Left cardiac atrium (tissue), 4 donors: ENCODE results near the gene TIAM1. TPM values are rescaled to one million over a fixed set of nuclear protein-coding genes. Genes with fewer than 3 reads are reported as not detected.
"Not testable (repeated sequence)": the region's sequence is repeated elsewhere in the genome, so short reads cannot be mapped to it uniquely, and the experiment has no call there.

Source experiments
- ATAC-seq, 2 donors: fragments of 200-7000 bp; cut with Tn5 transposase; one replicate each; pipeline ENCODE4 v1.9.1; 2020; ENCODE audit warnings: mild to moderate bottlenecking in 2 of 2, moderate library complexity in 2 of 2
- DNase-seq: peaks from one replicate; pipeline ENCODE4 v3.0.0-alpha.2; 2020
- intact Hi-C, 2 donors: fragments of 100-400 bp; cut with DNase I; formaldehyde crosslinking; loops; one replicate each; pipeline versions ENCODE4 v1.14.1 to v1.15.1; 2022 to 2023
- total RNA-seq, 2 donors: library from RNA; stranded (reverse); fragmentation: NEBNext Ultra II Directional; extraction: Animal tissue kit (Norgen Biotek cat#: 25700); gene quantifications; one replicate each; pipeline ENCODE4 v1.2.1, GENCODE V29; 2021
- donor health status: DM: no; HTN: yes; CAD: no.
- donor health status: DM: no; HTN: yes; CAD: no; lungs with severe emphysema.
- donor health status: DM: yes; HTN: yes; CAD: no.
- donor health status: Dilated cardiomyopathy.

The TIAM1 gene
- total RNA-seq, 2 donors from 2014 or later = 5.0 to 6.7 TPM

DNA sequence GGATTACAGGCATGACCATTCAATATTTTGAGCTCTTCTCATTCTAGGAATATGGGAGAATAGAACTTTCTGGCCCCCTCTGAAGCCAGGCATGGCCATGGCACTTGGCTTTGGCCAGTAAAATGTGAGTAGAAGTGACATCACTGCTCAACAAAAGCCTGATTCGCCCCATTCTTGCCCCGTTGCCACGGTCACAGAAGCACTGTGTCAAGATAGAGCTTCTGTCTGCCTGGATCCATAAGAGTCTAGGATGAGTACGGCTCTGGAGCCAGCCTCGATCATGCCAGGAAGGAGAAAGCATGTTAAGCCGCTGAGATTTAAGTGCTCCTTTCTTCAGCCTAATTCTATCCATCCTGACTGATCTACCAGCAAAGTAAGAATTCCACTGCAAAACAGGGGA lies 113.1 kb downstream of the TIAM1 start:
- intact Hi-C loops = no loop called here
- ATAC-seq (no peak), DNase-seq (no peak)

DNA sequence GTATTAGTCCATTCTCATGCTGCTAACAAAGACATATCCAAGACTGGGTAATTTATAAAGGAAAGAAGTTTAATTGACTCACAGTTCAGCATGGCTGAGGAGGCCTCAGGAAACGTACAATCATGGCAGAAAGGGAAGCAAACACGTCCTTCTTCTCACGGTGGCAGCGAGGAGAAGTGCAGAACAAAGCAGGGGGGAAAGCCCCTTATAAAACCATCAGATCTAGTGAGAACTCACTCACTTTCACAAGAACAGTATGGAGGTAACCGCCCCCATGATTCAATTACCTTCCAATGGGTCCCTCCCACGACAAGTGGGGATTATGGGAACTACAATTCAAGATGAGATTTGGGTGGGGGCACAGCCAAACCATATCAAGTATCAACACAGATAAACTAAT lies 115.3 kb downstream of the TIAM1 start:
- intact Hi-C loops, DNase-seq, ATAC-seq: not testable (repeated sequence)

DNA sequence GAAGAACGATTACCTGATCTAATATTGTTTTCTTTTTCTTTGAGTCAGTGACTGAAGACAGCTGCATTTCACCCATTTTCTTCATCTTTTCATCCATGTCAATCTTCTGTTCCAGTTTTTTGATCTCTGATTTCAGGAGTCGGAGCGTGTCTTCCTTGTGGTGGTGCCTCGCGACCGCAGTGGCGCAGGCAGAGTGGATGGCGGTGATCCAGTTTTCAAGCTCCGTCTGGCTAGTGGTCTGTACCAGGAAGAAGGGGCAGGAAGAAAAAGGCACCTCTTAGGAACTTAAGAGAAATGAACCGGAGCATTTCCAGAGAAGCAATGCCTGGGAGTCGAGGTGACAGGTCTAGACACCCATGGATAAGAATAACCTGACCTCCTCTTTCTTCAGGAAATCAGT lies 118.3 kb downstream of the TIAM1 start:
- ATAC-seq = no peak
- no peak for DNase-seq
- intact Hi-C loops = no loop called here

DNA sequence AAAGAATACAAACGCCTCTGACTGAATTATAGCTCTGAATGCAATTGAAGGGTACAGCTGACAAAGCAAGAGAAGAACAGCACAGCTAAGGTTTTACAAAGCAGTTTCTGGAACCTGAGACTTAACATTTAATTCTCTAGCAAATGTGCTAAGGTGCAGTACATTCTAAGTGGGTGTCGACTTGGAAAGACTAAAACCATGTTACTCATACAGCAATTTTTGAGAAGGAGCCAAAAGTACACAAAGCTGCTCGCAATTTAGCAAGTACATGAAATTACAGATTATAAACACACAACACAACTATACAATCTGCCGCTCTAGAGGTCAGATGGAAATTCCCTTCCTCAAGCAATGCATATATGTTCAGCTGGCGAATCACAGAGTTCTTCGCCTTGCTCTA lies 121.9 kb downstream of the TIAM1 start:
- peak in 1 of 2 donors; percentile 35 for ATAC-seq
- DNase-seq = no peak
- intact Hi-C loops = no loop called here

DNA sequence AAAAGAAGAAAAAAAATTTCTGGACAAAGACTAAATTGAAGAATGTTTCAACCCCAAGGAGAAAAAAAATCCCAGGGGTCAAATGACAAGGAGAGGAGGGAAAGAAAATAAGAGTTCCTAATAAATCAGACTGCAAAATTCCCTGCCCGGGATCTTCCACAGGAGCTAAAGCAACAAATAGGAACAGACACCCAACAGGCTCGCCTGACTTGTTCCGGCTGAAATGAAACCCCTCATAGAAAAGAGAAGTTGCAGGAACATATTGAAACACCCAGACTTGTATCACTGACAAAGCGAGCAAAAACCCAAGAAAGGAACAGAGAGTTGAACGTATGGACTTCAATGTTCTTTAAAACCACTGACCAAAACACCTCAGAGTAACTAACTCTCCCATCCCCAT lies 123.0 kb downstream of the TIAM1 start:
- intact Hi-C loops = no loop called here
- DNase-seq (no peak), ATAC-seq (no peak)

DNA sequence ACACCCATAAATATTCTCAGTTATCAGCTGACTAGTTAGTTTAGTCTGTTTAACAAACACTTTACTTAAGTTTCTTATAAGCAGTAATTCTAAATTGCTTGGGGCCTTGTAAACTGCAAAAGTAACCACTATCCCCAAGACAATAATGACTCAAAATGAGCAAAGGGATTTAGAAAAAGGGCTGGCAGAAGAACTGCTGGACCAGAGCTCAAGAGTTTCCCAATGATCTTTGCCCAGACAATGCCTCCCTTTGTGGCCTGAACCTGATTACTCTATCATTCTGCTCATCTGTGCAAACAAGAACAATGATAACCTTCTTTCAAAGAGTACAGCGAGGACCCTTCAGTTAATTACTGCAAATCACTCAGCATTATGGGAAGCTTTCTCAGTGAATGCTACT lies 123.5 kb downstream of the TIAM1 start:
- no peak for DNase-seq
- peak; percentile 52 to 55 for ATAC-seq
- intact Hi-C loops = no loop called here

DNA sequence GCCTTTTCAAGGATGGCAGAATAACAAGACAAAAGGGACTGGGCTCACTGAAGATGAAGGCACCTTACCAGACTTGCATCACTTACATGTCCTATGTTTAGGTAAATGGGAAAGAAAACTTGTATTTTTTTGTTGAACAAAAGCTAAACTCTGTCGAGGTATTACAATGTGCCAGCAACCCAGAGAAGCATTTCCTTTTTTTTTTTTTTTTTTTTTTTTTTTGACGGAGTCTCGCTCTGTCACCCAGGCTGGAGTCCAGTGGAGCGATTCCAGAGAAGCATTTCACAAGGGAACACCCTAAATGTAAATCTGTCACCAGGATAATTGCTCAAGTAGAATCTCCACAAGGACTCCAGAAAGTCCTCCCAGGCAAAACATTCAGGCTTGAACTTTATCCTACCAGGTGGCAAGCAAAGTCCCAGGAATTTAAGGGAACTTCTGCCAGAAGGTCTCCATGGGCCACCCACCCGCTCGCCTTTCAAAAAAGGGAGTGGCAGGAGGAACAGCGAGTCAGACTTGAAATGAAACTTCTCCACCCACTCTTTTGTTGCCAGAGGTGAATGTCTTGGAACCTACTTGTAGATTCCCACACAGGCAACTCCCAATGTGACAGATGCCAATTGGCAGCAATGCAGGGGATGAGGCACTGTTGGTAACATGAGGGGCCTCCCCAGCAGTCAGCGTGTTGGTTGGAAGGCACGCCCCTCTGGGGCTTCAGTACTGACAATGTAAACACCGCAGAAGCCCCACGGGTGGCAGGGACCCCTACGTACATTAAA lies 125.0 kb downstream of the TIAM1 start:
- ATAC-seq (peak; percentile 49 to 79), DNase-seq (peak; percentile 63)
- intact Hi-C loops = no loop called here

DNA sequence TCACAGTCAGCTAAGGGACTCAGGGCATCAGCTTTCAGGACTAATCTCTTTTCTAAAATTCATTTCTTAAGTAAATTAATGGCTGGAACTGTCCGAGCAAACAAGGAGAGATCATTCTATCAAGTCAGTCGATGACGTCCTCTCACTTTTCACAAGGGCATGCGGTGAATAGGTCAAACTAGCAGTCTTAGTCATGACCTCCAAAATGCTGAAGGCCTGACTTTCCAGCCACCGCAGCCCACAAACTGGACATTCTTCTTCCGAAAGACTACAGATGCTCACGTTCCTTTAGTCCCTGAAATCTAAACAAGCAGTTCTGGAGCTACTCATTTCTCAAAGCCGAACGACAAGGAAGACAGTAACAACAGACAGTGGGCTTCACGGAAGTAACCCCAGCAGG lies 127.9 kb downstream of the TIAM1 start:
- DNase-seq (no peak), ATAC-seq (no peak)
- intact Hi-C loops = no loop called here

DNA sequence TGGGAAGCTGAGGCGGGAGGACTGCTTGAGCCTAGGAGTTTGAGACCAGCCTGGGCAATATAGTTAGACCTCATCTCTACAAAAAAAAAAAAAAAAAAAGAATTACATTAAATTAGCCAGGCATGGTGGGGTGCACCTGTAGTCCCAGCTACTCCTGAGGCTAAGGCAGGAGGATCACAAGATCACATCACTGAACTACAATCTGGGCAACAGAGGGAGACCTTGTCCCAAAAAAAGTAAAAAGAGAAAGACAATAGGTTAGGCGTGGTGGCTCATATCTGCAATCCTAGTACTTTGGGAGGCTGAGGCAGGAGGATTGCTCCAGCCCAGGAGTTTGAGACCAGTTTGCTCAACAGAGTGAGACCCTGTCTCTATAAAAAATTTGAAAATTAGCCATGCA lies 130.3 kb downstream of the TIAM1 start:
- ATAC-seq (no peak), DNase-seq (no peak)
- intact Hi-C loops = no loop called here

DNA sequence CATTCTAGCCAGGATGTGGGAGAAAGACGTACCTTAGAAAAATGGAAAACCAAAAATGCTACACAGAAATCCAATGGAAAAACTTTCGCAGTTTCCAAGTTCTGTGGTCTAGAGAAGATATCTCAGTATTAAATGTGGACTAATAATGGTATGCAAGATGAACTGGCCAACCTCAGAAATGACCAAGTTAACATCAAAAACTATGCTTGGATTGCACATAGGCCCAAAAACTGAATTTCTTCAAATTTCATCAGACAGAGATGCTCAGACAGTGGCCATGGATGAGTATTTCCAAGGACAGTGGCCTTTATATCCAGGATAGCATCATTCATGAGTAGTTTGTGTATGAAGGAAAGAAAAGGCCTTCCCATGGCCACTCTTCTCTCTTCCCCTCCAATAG lies 132.2 kb downstream of the TIAM1 start:
- intact Hi-C loops = no loop called here
- ATAC-seq = no peak

DNA sequence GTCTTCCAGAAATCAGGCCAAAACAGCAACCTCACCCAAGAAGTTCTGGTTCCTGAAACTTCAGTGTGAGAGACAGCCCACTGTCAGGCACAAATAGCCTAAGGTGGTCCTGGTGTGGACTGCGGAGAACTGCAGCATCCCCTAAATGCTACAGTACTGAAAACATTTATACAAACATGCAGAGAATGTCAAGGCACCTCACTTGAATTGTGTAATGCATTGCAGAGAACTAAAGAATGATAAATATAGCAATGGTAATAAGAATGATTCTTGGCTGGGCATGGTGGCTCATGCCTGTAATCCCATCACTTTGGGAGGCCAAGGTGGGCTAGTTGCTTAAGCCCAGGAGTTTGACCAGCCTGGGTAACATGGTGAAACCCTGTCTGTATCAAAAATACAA lies 138.6 kb downstream of the TIAM1 start:
- no peak for ATAC-seq
- intact Hi-C loops = no loop called here
- DNase-seq = no peak

More for the DNA sequence above, 132.2 kb downstream of the TIAM1 start:
- no peak for DNase-seq

DNA sequence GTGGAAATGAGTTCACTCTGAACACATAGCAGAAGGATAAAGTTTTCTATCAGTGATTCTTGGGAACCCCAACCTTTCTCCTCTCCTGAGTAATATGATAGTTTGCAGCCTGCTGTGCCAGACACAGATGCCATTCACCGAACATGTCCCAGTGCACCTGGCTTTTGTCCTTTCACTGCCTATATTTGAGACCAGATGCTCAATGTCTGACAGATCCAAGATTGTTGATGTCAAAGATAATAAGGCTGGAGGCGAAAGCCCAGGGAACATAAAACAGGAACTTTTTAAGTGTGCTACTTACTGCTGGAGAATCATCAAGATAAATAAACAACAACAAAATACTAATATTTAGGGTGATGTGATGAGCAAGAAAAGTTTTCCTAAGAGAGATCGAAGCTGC lies 139.3 kb downstream of the TIAM1 start:
- intact Hi-C loops = no loop called here
- no peak for ATAC-seq

DNA sequence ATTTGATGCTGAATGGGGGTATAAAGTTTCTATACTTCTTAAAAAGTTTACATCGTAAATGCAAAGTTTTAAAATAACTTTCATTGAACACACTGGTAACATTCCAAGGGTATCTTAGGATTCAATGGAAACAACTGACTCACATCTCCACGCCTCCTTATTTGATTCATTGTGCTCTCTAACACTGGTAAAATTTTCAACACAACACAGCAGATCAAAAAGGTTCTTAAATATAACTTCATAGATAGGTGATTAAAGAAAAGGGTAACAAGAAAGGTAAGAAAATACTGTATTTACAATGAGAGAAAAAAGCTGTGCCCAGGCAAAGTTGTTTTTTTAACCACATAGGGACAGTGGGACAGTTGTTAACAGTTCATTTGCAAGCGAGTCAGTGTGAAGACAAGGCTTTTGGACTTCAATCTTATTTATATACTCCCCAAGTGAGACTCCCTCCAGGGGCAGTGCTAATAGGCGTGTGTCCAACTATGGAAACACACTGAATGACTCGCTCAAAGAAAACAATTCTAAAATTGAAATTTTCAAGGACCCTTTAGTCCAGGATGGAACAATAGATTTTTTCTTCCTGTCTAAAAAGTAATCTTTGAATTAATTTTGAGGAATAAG lies 140.5 kb downstream of the TIAM1 start:
- DNase-seq (no peak), ATAC-seq (peak in 1 of 2 donors; percentile 15)
- intact Hi-C loops = no loop called here

More for the DNA sequence above, 139.3 kb downstream of the TIAM1 start:
- DNase-seq = no peak

DNA sequence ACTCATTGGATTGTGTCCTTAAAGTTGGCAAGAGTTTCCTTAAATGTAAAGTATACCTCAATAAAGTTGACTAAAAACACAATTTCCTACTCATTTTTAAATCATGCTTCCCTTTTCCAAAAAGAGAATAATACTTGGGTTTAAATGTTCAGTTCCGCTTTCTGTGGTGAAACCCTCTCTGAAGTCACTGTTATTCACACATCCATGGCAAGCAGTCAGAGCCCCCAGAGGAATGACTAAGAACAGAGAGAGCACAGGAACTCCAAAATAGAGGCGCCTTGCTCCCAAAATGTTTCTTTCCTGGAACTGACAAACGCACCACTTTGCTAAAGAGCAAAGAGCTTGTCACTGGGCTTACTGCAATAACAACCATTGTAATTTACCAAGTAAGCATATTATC lies 142.5 kb downstream of the TIAM1 start:
- DNase-seq (peak; percentile 52), ATAC-seq (peak; percentile 85 to 88)
- intact Hi-C loops = loop anchor here in 1 of 2 donors (1.0 kb wide), 1 partner anchor 403 kb away; no protein-coding TSS in a partner anchor

DNA sequence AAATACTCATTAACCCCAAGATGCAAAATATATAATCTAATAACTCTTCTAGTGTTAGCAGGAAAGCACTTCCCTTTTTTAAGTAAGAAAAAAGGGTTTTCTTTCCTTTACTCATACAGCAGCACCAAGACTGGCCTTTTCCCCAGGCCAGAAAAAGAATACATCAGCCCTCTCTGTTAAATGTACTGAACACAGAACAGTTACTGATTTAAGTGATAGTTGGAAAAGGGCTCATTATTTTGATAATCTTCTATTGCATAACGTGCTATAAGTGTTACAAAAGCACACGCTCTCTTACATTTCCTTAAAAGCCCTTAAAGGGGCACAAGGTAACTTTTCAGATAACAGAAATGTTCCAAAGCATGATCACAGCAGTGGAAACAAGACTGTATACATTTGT lies 142.9 kb downstream of the TIAM1 start:
- intact Hi-C loops = loop anchor here in 1 of 2 donors (1.0 kb wide), 1 partner anchor 403 kb away; no protein-coding TSS in a partner anchor
- no peak for DNase-seq
- ATAC-seq = peak in 1 of 2 donors; percentile 10

DNA sequence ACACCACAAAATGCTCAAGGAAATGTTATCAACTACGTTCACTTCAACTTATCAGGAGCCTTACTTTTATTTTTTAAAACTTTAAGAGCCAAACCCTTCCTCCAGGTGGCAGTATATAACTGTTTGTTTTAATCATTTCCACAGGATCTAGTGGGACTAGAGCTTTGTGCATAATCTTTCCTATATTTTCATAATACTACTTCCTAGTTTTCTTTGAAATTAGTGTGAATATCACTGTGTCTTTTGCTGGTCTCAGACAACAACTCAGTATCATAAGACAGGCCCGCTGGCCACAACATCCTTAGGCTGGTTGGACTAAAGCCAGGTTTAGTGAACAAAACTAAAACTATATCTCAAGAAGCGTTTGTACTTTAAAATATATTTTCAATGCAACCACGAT lies 145.5 kb downstream of the TIAM1 start:
- peak in 1 of 2 donors; percentile 48 for ATAC-seq
- intact Hi-C loops = loop anchor here (5.0 to 10.0 kb wide), 2 partner anchors 384 to 406 kb away; no protein-coding TSS in a partner anchor
- DNase-seq = no peak

DNA sequence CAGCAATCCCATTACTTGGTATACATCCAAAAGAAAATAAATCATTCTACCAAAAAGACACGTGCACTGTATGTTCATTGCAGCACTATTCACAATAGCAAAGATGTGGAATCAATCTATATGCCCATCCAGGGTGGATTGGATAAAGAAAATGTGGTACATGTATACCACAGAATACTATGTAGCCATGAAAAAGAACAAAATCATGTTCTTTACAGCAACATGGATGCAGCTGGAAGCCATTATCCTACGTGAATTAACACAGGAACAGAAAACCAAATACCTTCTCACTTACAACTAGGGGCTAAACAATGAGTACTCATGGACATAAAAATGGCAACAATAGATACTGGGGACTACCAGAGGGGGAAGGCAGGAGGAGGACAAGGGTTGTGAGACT lies 147.3 kb downstream of the TIAM1 start:
- DNase-seq = no peak
- intact Hi-C loops = loop anchor here (5.0 to 10.0 kb wide), 2 partner anchors 386 to 408 kb away; no protein-coding TSS in a partner anchor
- ATAC-seq = no peak

DNA sequence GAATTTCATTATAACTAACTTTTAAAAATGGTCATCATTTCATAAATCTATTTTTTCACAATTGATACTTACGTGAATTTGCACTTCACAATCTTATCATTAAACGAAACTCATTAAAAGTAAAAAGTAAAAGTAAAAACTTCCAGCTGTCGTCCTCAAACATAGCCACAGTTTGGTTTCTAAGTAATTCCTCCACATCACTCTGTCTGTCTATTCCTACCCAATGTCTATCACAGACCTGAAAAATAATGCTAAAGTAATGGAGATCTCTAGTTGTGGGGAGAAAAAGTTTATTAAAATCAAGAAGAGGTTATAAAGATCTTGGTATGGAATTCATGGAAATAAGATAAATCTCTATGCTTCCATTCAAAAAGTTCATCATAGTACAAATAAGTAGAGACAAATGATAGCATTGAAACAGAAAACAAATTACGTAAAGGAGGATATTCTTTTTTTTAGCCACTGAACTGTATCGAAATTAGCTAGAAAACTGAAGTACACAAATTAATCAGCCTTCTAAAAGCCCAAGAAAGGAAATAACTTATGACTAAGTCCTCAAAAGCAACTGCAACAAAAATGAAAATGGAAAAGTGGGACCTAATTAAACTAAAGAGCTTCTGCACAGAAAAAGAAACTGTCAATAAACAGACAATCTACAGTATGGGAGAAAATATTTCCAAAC lies 148.6 kb downstream of the TIAM1 start:
- intact Hi-C loops = loop anchor here (5.0 to 10.0 kb wide), 2 partner anchors 387 to 409 kb away; no protein-coding TSS in a partner anchor
- ATAC-seq = no peak

DNA sequence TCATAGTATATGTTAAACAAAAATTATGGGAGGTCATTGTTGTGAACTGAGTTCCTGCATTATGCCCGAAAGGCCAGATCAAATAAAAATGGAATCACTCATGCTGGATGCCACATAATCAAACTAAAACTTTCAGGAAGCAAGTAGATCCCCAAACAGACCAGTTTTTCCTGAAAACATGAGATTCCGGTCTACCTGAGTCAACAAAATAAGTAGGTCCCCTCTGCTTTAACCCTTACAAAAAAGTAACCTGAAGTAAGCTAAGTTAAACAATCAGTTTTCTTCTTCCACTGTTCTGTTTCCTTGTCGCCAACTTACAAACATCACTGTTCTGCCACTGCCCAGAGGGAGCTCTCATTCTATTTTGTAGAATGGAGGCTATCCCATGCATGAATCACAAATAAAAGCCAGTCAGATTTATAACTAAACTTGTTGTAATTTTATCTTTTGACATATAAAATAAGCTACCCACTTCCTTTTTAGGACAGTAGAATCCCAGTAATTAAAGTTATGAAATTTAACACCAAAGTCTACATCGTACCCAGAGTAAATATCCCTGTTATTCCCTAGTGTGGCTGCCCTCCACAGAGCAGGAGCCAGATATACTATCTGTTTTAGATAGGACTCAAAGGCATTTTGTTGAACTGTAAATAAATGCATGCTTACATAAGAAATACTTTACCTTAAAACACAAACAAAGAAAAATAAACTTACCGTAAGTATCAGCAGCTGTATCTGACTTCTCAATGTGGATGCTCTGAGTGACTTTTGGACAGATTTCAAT lies 149.4 kb downstream of the TIAM1 start:
- ATAC-seq = no peak
- no peak for DNase-seq

More for the DNA sequence above, 148.6 kb downstream of the TIAM1 start:
- DNase-seq = no peak

More for the DNA sequence above, 149.4 kb downstream of the TIAM1 start:
- intact Hi-C loops = loop anchor here (5.0 to 10.0 kb wide), 2 partner anchors 388 to 410 kb away; no protein-coding TSS in a partner anchor
